Measurements from ENCODE around the gene RAB44.

RAB44 gene

DNA sequence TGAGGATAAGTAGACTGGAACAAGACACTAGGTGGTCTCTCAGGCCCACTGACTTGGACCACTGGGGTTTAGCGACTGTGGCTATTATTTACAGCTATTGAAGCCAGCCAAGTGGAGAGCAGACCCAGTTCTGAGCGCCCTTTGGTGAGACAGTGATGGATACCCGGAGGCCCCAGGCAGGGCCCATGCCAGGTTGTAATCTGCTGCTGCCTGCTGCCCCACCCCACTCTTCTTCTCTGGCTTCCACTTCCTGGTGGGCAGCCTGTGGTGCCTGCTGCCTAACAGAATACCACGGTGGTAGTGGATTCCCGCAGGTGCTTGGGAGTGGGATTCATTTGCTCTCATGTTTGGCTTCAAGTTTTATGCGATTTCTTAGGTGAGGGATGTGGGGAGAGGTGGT lies 570 bp downstream of the RAB44 start:
- DNase-seq: no peak
- TF ChIP-seq, protein P1, sequence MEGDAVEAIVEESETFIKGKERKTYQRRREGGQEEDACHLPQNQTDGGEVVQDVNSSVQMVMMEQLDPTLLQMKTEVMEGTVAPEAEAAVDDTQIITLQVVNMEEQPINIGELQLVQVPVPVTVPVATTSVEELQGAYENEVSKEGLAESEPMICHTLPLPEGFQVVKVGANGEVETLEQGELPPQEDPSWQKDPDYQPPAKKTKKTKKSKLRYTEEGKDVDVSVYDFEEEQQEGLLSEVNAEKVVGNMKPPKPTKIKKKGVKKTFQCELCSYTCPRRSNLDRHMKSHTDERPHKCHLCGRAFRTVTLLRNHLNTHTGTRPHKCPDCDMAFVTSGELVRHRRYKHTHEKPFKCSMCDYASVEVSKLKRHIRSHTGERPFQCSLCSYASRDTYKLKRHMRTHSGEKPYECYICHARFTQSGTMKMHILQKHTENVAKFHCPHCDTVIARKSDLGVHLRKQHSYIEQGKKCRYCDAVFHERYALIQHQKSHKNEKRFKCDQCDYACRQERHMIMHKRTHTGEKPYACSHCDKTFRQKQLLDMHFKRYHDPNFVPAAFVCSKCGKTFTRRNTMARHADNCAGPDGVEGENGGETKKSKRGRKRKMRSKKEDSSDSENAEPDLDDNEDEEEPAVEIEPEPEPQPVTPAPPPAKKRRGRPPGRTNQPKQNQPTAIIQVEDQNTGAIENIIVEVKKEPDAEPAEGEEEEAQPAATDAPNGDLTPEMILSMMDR (IDR thresholded peaks at IDR 0.05; ENCODE audit: low read depth, low read length): no peak
- H3K9me3 ChIP-seq: no peaks in the 10 kb centered on the region
- no peaks in the 10 kb centered on the region for H3K36me3 ChIP-seq
- no peaks in the 10 kb centered on the region for H3K4me1 ChIP-seq
- no peak overlapping the region for H3K4me3 ChIP-seq (ENCODE audit: low read depth, low read length)
- no peaks in the 10 kb centered on the region for H3K27me3 ChIP-seq

DNA sequence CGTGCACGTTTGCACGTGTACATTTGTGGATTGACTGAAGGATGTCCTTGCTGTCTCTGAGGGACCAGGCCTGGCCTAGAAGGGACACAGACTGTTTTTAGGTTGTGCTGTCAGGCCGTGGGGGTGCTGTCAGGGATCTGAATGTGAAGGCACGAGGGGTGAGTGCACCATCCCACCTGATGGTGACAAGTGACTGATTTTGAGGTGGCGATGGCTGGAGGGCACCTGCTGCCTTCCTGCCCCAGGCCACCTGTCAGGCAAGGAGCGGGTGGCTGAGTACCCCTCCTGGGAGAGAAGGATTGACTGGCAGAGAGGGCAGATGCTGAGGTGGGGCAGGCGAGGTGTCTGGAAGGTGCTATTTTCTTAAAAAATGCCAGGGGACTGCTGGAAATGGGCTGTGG lies 1.2 kb downstream of the RAB44 start:
- TF ChIP-seq, protein P1 (IDR thresholded peaks at IDR 0.05; ENCODE audit: low read depth, low read length): no peak
- no peaks in the 10 kb centered on the region for H3K36me3 ChIP-seq

DNA sequence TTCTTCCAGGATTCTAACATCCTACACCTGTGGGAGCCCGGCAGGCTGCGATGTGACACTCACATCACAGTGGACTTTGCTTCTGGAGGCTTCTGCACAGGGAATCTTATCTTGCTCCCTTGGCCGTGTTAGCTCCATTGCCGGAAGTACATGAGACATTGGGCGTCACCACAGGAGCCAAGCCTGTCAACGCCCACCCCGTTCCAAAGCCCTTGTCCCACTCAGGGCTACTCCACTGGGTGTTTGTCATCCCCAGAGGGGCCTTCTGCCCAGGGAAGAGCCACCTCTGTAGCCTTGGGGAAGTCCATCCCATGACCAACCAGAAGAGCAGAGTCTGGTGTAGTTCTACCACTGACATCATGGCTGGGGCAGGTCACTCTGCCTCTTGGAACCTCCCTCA lies 1.7 kb downstream of the RAB44 start:
- Histone ChIP-seq H3K27me3 (no peaks in the 10 kb centered on the region), H3K4me1 (no peaks in the 10 kb centered on the region), H3K4me3 (ENCODE audit: low read depth, low read length) (no peak overlapping the region), H3K9me3 (no peaks in the 10 kb centered on the region), H3K36me3 (no peaks in the 10 kb centered on the region)
- TF ChIP-seq, protein P1 (IDR thresholded peaks at IDR 0.05; ENCODE audit: low read depth, low read length): no peak
- no peak for DNase-seq

More for the DNA sequence above, 1.2 kb downstream of the RAB44 start:
- Histone ChIP-seq H3K4me1 (no peaks in the 10 kb centered on the region), H3K27me3 (no peaks in the 10 kb centered on the region), H3K4me3 (ENCODE audit: low read depth, low read length) (no peak overlapping the region), H3K9me3 (no peaks in the 10 kb centered on the region)
- DNase-seq: no peak

DNA sequence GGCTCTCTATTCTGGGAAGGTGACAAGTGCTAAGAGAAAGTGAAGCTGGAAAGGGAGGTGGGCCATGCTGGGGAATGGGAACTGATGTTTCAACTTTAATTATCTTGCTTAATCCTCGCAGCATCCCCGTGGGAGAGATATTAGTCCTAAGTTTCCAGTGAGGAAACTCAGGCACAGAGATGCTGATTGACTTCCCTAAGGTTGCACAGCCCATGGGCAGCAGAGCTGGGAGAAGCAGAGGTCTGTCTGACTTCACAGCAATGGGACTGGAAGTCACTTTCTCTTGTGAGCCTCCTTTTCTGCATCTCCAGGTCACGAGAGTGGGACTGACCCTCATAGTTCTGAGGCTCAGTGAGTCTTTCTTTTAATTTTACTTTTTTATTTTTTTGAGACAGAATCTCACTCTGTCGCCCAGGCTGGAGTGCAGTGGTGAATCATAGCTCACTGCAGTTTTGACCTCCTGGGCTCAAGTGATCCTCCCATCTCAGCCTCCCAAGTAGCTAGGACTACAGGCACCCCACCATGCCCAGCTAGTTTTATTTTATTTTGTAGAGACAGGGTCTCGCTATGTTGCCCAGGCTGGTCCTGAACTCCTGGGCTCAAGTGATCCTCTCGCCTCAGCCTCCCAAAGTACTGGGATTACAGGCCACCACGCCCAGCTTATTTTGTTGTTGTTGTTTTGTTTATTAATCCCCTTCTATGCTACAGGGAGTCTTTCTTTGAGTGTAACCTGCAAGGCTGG lies 2.6 kb downstream of the RAB44 start:
- no peaks in the 10 kb centered on the region for H3K36me3 ChIP-seq
- no peaks in the 10 kb centered on the region for H3K4me1 ChIP-seq
- no peaks in the 10 kb centered on the region for H3K9me3 ChIP-seq
- TF ChIP-seq, protein P1 (IDR thresholded peaks at IDR 0.05; ENCODE audit: low read depth, low read length): no peak
- no peaks in the 10 kb centered on the region for H3K27me3 ChIP-seq
- no peak for DNase-seq
- H3K4me3 ChIP-seq (ENCODE audit: low read depth, low read length): no peak overlapping the region

DNA sequence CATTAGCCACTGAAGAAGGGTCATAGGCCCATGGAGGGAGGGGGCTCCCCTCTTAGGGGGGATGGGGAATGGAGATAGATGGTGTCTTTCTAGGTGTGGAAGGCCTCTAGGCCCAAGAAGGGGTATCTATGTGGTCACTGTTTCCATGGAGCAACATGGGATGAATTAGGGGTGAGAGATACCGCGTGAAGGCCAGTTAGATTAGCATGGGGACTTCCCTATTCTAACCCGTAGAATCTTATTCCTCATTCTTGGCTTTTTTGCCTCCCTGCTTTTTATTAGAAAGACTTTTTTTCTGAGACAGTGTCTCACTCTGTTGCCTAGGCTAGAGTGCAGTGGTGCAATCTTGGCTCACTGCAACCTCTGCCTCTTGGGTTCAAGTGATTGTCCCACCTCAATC lies 3.2 kb downstream of the RAB44 start:
- TF ChIP-seq, protein P1 (IDR thresholded peaks at IDR 0.05; ENCODE audit: low read depth, low read length): no peak
- Histone ChIP-seq H3K9me3 (no peaks in the 10 kb centered on the region), H3K4me3 (ENCODE audit: low read depth, low read length) (no peak overlapping the region), H3K36me3 (no peaks in the 10 kb centered on the region), H3K4me1 (no peaks in the 10 kb centered on the region), H3K27me3 (no peaks in the 10 kb centered on the region)
- DNase-seq: no peak

DNA sequence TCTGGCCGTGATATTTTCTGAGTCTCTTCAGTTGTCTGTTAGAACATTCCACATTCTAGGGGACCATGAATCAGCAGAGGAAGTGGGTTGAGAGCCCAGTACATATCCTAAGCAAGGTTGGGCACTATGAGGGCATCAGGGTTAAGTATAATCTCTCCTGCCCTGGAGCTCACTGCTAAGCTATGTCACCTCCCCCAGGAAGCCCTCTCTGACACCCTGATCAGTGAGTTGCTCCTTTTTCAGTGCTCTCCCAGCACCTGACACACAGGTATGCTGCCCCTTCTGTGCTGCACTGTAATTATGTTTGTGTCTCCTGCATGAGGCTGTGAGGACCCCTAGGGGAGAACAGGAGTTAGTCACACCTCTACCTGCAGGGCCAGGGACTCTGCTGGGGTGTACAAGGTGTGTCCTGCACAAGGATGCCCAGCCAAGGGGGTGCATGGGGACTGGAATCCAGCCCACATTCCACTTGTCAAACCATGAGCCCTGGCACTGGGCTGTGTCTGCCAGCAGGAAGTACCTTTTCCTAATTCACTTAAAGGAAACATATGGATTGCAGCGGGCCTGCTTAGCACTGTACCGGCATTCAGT lies 3.9 kb downstream of the RAB44 start:
- no peaks in the 10 kb centered on the region for H3K4me1 ChIP-seq
- H3K9me3 ChIP-seq: no peaks in the 10 kb centered on the region
- H3K36me3 ChIP-seq: no peaks in the 10 kb centered on the region
- no peaks in the 10 kb centered on the region for H3K27me3 ChIP-seq
- TF ChIP-seq, protein P1 (IDR thresholded peaks at IDR 0.05; ENCODE audit: low read depth, low read length): peak; percentile 15; the same call in 1 of the 2 replicates
- DNase-seq: no peak
- H3K4me3 ChIP-seq (ENCODE audit: low read depth, low read length): no peak overlapping the region
